ENCODE data around the gene SPSB1. TPM values are rescaled to one million over a fixed set of nuclear protein-coding genes. Genes with fewer than 3 reads are reported as not detected.

The SPSB1 gene
- total RNA-seq, 1 donor from 2014 or later: 34.7 TPM

DNA sequence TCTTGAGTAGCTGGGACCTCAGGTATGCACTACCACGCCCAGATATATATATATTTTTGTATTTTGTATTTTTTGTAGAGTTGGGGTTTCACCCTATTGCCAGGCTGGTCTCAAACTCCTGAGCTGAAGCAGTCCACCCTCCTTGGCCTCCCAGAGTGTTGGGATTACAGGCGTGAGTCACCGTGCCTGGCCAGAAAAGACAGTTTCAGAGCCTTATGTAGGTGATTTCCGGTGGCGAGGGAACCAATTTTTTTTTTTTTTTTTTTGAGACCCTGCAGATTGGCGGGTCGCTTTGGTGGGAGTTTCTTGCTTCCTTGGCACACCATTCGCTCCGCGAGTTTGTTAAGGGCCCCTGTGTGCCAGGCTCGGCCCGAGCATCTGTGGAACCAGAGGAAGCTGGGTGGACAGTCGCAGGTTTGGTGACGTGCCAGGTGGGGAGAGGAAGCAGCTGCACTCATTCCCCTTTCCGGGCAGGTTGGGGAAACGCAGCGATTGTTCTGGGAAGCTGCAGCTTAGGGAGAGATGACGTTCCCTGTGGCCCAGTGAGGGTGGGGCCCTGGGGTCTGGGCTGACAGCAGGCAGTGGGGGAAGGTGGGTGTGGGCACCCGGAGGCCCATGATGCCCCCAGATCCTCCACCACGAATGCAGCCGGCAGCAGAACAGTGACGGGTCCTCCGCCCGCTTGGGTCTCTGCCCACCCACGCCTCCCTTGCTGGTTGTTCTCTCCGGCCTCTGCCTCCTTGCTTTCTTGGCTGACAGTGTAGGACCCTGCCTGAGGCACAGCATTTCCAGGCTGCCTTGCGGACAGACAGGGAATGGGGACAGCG is 25.1 kb downstream of the SPSB1 start:
- no peak for DNase-seq (ENCODE audit: low read depth)

DNA sequence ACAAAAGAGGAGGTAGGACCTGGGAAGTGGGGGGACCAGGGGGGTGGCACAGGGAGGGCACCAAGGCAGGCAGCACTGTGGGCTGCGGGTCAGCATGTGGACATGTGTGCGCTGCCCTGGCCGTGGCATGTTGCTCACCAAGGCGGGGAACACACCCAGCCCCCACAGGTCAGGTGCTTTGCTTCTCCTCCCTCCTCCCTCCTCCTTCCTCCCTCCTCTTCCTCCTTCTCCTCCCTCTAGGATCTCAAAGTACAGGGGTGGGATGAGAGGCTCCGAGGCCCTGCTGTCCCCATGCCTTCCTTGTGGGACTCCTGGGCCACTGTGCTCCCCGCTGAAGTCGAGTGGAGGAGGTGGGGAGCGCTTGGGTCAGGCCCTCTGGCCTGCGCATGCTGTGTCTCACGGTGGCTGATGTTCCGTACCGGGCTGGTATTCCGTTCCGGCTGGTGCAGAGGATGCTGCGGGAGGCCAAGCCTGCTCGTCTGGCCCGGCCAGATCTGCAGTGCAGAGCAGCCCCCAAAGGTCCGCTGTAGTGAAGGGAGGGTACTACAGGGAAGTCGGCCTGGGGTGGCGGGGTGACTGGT is 26.6 kb downstream of the SPSB1 start:
- DNase-seq (ENCODE audit: low read depth): no peak

DNA sequence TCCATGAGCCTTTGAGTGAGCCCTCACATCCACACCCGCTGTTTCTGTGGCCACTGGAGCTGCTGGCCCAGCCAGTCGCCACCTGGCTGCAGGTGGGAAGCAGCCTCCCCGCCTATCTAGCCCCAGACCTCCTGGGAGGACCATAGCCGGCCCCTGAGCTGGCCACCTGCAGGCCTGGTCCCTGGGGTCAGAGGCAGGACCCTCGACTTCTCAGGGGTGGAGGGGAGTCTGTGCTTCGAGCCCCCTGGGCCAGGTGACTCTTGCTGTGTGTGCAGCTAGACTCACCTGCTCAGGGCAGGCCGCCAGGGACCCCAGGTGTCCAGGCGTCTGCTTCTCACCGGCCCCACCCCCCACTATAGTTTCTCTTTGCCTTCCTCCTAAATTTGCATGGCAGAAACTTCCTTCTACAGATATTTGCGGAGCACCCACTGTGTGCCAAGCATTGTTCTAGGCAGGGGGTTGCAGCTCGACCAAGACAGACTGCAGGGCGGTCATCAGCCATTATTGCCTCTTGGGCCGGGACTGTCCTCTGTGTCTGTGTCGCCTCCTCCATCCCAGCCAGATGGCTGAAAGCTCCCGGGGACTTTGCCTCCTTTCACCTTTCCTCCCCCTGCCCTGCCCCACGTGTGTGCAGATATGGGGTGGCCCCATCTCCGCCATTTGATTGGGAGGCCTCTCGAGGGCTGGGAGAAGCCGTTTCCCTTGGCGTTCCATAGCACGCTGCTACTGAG is 27.3 kb downstream of the SPSB1 start:
- DNase-seq (ENCODE audit: low read depth): no peak

GRCh38 chr1:9320520-9321479 is 28.1 kb downstream of the SPSB1 start:
- no peak for DNase-seq (ENCODE audit: low read depth)

GRCh38 chr1:9321480-9321849 is 28.8 kb downstream of the SPSB1 start:
- DNase-seq (ENCODE audit: low read depth): no peak

- no peak for DNase-seq (ENCODE audit: low read depth)
Observed at GRCh38 chr1:9321986-9322660, 29.4 kb downstream of the SPSB1 start.

DNA sequence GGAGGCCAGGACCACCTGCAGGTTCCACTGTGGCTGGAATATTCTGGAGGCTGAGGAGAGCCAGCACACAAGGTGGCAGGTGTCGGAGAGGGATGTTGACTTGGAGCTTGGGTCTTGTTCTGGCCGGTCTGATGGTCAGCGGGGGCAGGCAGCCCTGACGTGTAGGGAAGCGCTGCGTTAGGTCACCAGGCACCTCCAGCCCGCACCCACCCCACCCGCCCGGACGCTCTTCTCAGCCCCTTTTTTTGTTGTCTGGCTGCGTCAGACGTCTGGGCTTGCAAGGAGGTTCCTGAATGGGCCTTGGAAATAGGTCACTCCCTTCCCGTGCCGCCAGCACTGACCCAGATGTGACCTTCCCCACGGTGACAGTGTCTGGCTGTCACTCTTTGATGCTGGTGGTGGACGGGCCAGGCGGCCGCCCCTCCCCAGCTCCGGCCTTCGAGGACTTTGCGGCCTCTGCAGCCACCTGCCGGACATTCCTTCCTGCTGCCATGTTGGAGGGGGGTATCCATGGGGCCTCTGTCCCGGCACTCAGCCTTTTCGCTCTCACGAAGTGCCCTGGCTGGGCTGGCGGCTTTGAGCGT is 30.1 kb downstream of the SPSB1 start:
- DNase-seq (ENCODE audit: low read depth): no peak

DNA sequence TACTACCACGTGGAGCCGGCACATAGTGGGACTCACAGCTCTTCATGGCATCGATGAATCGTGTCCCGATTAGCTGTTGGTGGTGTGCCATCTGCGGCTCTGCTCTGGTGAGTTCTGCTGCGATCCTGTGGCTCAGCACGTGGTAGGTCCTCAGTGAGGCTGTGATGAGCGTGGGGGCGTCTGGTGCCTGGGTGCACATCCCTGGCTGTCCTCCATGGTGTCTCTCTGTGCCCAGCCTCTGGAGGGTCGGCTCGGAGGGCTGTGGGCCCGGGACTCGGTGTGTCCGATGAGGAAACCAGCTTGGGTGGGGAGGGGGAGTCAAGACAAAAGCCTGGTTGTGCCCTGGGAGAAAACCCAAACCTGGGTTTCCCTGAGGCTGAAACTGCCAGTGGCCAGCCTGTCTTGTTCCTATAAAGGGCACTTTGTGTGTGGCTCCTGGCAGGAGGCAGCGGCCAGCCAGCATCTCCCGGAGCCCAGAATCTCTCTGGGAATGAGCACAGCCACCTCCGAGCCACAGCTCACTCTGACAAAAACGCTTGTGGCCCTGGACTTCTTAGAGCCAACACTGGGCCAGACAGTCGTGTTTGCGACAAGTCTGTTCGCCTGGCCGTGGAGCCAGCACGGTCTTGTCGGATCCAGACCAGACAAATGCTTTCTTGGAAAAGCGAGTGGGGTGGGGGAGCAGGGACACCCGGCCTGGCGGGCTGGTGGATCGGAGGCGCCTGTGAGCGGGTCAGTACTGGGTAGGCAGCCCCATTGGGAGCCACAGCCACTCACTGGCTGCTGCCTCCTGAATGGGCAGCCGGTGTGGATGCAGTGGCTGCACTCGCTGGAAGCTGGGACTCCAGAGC is 31.8 kb downstream of the SPSB1 start:
- DNase-seq (ENCODE audit: low read depth): no peak

GRCh38 chr1:9326596-9326995 is 33.9 kb downstream of the SPSB1 start:
- DNase-seq (ENCODE audit: low read depth): peak; percentile 23

- no peak for DNase-seq (ENCODE audit: low read depth)
Observed at GRCh38 chr1:9328201-9328600, 35.5 kb downstream of the SPSB1 start.

- no peak for DNase-seq (ENCODE audit: low read depth)
Observed at GRCh38 chr1:9328715-9329114, 36.0 kb downstream of the SPSB1 start.

- no peak for DNase-seq (ENCODE audit: low read depth)
Observed at GRCh38 chr1:9331016-9331415, 38.3 kb downstream of the SPSB1 start.

DNA sequence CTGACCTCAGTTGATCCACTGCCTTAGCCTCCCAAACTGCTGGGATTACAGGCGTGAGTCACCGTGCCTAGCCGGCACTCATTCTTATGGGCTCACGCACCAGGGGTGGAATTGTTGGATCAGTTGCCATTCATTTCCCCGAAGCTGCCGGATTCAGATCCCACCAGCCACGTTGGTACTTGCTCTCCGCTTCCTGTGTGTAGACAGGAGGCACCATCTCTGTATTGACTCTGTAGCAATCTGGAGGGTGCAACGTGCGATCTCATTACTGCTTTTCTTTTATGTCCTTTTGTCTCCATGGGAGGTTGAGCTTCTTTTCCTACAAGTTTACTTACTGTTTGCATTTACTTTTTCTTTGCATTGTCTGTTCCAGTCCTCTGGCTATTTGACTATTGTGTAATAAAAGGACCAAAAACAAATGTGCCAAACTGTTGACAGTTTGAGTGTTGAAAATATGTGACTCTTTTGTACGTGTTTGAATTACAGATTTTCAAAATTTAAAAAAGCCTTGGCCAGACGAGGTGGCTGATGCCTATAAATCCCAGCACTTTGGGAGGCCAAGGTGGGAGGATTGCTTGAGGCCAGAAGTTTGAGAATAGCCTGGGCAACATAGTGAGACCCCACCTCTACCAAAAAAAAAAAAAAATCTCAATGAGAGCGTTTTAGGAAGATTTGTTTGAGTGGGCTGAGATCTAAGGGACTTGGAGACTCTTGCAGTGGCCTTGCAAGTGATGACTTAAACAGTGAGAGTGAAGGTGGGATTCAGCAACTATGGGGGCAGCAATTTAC is 39.1 kb downstream of the SPSB1 start:
- DNase-seq (ENCODE audit: low read depth): no peak

GRCh38 chr1:9332513-9333143 is 39.9 kb downstream of the SPSB1 start:
- DNase-seq (ENCODE audit: low read depth): no peak

DNA sequence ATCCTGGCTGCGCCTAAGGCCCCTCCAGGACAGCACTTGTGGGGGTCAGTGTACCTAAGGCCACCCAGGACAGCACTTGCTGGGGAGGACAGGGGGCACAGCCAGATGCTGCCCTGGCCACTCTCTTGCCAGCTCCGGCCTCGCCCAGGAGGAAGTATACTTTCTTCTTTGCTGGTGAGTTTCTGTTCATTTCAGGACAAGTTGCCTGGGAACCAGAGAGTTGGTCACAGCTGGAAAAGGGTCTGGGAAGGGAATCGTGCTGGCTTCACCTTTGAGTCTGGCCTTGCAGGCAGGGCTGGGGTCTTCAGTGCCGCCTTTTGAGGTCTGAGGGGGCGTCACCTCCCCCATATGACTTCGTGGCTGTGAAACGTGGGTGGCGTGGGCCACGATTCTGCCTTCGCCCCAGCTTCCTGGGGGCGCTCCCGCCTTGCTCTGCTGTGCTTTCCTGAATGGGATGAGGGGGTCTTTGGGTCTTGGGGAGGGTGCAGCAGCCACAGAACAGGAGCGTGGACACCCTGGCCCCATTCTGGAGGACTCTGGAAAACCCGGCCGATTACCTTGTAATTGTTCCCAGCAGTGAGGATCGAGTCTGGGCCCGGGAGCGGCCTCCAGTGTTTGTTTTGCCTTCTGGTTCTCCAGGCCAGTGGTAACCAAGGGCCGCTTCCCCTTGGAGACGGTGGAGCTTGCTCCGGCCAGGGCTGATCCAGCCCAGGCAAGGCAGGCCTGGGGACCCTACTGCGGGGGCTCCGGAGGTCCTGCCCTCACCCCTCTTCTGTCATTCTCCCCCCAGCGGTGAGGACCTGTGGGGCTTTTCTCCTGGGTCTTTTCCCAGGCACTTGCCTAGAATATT is 45.9 kb downstream of the SPSB1 start:
- no peak for DNase-seq (ENCODE audit: low read depth)

DNA sequence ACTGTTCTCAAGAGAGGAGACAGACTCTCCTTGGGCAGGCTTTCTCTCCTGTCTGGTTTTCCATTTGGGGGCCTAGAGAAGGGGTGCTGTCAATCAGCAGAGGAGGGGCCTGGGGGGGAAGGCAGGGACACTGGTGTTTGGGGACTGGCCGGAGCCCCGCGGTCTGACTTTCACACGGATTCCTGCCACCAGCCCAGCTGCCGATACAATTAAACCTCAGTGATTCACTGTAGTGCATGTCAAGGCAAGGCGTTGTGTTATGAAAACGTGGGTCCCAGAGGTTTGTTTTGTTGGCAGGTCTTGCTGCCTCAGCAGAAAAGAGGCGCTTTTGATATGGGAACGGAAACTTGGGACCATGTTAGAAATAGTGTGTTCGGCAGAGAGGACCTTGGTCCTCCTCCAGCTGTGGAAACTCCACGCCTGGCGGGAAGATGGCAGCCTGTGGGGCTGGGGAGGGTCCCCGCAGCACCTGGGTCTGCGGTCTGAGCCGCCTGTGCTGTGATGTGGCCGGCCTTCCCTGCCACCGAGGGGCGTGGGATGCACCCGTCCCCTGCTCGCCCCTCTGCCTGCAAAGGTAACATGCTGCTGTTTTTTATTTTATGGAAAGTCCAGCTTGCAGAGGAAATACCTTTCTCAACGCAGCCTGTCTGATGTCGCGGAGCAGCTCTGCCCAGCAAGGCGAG is 47.6 kb downstream of the SPSB1 start:
- no peak for DNase-seq (ENCODE audit: low read depth)

DNA sequence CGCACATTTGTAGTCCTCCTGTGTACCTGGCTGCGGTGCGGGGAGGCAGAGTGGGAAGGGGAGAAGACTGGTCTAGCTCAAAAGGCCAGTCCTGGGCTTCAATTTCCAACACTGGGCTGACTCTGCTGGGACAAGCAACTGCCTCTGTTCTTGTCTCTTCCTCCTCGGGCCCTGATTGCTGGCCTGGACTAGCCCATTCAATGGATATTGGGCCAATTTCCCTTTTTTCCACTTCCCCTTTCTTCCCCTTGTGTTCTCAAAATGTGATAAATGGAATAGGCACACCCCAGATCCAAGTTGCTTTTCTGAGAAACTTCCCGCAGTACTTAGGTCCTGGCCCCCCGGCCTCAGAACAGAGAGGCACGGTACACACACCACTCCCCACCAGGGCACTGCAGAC is 48.2 kb downstream of the SPSB1 start:
- no peak for DNase-seq (ENCODE audit: low read depth)

Measured in renal cortical epithelial cell (primary cell).